H9 (cell line): ENCODE measurements around the gene PAH. TPM values are rescaled to one million over a fixed set of nuclear protein-coding genes. Genes with fewer than 3 reads are reported as not detected.

Experiments
- DNase-seq: peaks from one replicate; pipeline ENCODE4 v3.0.0-alpha.2; 2017
- H2AFZ ChIP-seq: one replicate; pipeline ENCODE4 v1.6.1; 2013; ENCODE audit warnings: mild to moderate bottlenecking, low read length, control low read depth, moderate library complexity
- H2AK5ac ChIP-seq: 2 replicates; pipeline ENCODE4 v1.6.1; 2013; ENCODE audit warnings: low read length, control low read depth, mixed read lengths; ENCODE audit not compliant: insufficient read length
- H2BK120ac ChIP-seq: one replicate; pipeline ENCODE4 v1.6.1; 2013; ENCODE audit warnings: low read depth, mild to moderate bottlenecking, low read length, control low read depth, inconsistent platforms; ENCODE audit not compliant: poor library complexity, severe bottlenecking
- H2BK12ac ChIP-seq: 2 replicates; pipeline ENCODE4 v1.6.1; 2013; ENCODE audit warnings: low read length, control low read depth, mixed read lengths, low read depth; ENCODE audit not compliant: insufficient read length
- H2BK15ac ChIP-seq: 2 replicates; pipeline ENCODE4 v1.6.1; 2013; ENCODE audit warnings: low read depth, low read length, control low read depth
- H2BK20ac ChIP-seq: one replicate; pipeline ENCODE4 v1.6.1; 2013; ENCODE audit warnings: low read depth, mild to moderate bottlenecking, low read length, control low read depth, inconsistent platforms; ENCODE audit not compliant: poor library complexity, severe bottlenecking
- H2BK5ac ChIP-seq: 2 replicates; pipeline ENCODE4 v1.6.1; 2013; ENCODE audit warnings: low read length, control low read depth, mixed read lengths; ENCODE audit not compliant: insufficient read length
- H3K14ac ChIP-seq: 2 replicates; pipeline ENCODE4 v1.6.1; 2013; ENCODE audit warnings: low read length, control low read depth; ENCODE audit not compliant: insufficient read depth
- H3K18ac ChIP-seq: 2 replicates; pipeline ENCODE4 v1.6.1; 2013; ENCODE audit warnings: low read depth, mild to moderate bottlenecking, mixed read lengths, low read length, control low read depth; ENCODE audit not compliant: insufficient read length
- H3K23ac ChIP-seq: 2 replicates; pipeline ENCODE4 v1.6.1; 2013; ENCODE audit warnings: low read length, control low read depth, mixed read lengths, low read depth; ENCODE audit not compliant: insufficient read length
- H3K23me2 ChIP-seq: 2 replicates; pipeline ENCODE4 v1.6.1; 2013; ENCODE audit warnings: low read depth, mild to moderate bottlenecking, mixed read lengths, low read length, control low read depth; ENCODE audit not compliant: insufficient read length, poor library complexity, severe bottlenecking
- H3K27ac ChIP-seq: 2 replicates; pipeline ENCODE4 v1.5.1; 2013; ENCODE audit warnings: low read length, control low read depth, mixed read lengths, low read depth; ENCODE audit not compliant: insufficient read length
- H3K27me3 ChIP-seq: 2 replicates; pipeline ENCODE4 v1.6.1; 2013; ENCODE audit warnings: low read length, control low read depth, inconsistent platforms; ENCODE audit not compliant: insufficient read depth
- H3K4ac ChIP-seq: 2 replicates; pipeline ENCODE4 v1.6.1; 2013; ENCODE audit warnings: low read depth, mild to moderate bottlenecking, control low read depth, inconsistent platforms, low read length, moderate library complexity
- H3K4me1 ChIP-seq: 2 replicates; pipeline ENCODE4 v1.6.1; 2013; ENCODE audit warnings: low read length, control low read depth, inconsistent platforms; ENCODE audit not compliant: insufficient read depth
- H3K4me2 ChIP-seq: 2 replicates; pipeline ENCODE4 v1.6.1; 2013; ENCODE audit warnings: low read length, control low read depth, mixed read lengths; ENCODE audit not compliant: insufficient read length, insufficient read depth
- H3K56ac ChIP-seq: 2 replicates; pipeline ENCODE4 v1.6.1; 2013; ENCODE audit warnings: low read depth, mild to moderate bottlenecking, mixed read lengths, low read length, control low read depth; ENCODE audit not compliant: insufficient read length
- H3K79me1 ChIP-seq: 2 replicates; pipeline ENCODE4 v1.6.1; 2013; ENCODE audit warnings: low read depth, mild to moderate bottlenecking, moderate library complexity, low read length, control low read depth, inconsistent platforms; ENCODE audit not compliant: insufficient read depth, poor library complexity, severe bottlenecking
- H3K79me2 ChIP-seq: 2 replicates; pipeline ENCODE4 v1.6.1; 2013; ENCODE audit warnings: low read length, control low read depth, inconsistent platforms; ENCODE audit not compliant: insufficient read depth
- H3K9ac ChIP-seq: 2 replicates; pipeline ENCODE4 v1.6.1; 2013; ENCODE audit warnings: low read length, control low read depth, mixed read lengths; ENCODE audit not compliant: insufficient read length; ENCODE audit errors: extremely low read depth
- H3K9me3 ChIP-seq: one replicate; pipeline ENCODE4 v1.6.1; 2013; ENCODE audit warnings: low read depth, low read length, inconsistent platforms; ENCODE audit not compliant: control insufficient read depth
- H3T11ph ChIP-seq: one replicate; pipeline ENCODE4 v1.6.1; 2013; ENCODE audit warnings: mild to moderate bottlenecking, low read length, control low read depth, inconsistent platforms
- H4K20me1 ChIP-seq: one replicate; pipeline ENCODE4 v1.6.1; 2013; ENCODE audit not compliant: control insufficient read depth, insufficient read length, insufficient read depth
- H4K5ac ChIP-seq: 2 replicates; pipeline ENCODE4 v1.6.1; 2013; ENCODE audit warnings: low read depth, mild to moderate bottlenecking, mixed read lengths, low read length, control low read depth; ENCODE audit not compliant: insufficient read length
- H4K8ac ChIP-seq: replicated peaks from 2 replicates; pipeline ENCODE4 v1.6.1; 2013; ENCODE audit warnings: low read length, control low read depth, mixed read lengths, low read depth; ENCODE audit not compliant: insufficient read length
- H4K91ac ChIP-seq: 2 replicates; pipeline ENCODE4 v1.6.1; 2013; ENCODE audit warnings: low read depth, mild to moderate bottlenecking, moderate library complexity, mixed read lengths, low read length, control low read depth; ENCODE audit not compliant: insufficient read length
- H3K27ac Mint-ChIP-seq, 3 experiments: 2 replicates in 2 of 3; 3 replicates in 1 of 3; pipeline ENCODE4 v1.8.0; 2020 to 2021; ENCODE audit warnings: mixed read lengths in 3 of 3, mild to moderate bottlenecking in 1 of 3, moderate library complexity in 1 of 3
- H3K27me3 Mint-ChIP-seq: 2 replicates; pipeline ENCODE4 v1.8.0; 2021; ENCODE audit warnings: low read depth, mild to moderate bottlenecking, moderate library complexity, mixed read lengths
- H3K36me3 Mint-ChIP-seq, 3 experiments: 2 replicates in 2 of 3; 3 replicates in 1 of 3; pipeline ENCODE4 v1.8.0; 2020 to 2021; ENCODE audit warnings: low read depth in 3 of 3, mixed read lengths in 3 of 3; ENCODE audit not compliant: insufficient read depth in 1 of 3
- H3K4me1 Mint-ChIP-seq, 2 experiments: 2 replicates each; pipeline ENCODE4 v1.8.0; 2020; ENCODE audit warnings: mixed read lengths in 2 of 2
- H3K4me3 Mint-ChIP-seq, 2 experiments: 2 replicates in 1 of 2; 3 replicates in 1 of 2; pipeline ENCODE4 v1.8.0; 2020 to 2021; ENCODE audit warnings: mild to moderate bottlenecking in 2 of 2, mixed read lengths in 2 of 2, moderate library complexity in 1 of 2
- H3K9me3 Mint-ChIP-seq, 2 experiments: 2 replicates in 1 of 2; 3 replicates in 1 of 2; pipeline ENCODE4 v1.8.0; 2020; ENCODE audit warnings: mild to moderate bottlenecking in 2 of 2, mixed read lengths in 2 of 2, moderate library complexity in 1 of 2
- WGBS: extraction: QIAGEN DNeasy Blood & Tissue Kit; methylation state at CpG from one replicate; pipeline ENCODE4 v1.1.7; 2013; ENCODE audit warnings: missing lambda C conversion rate, low lambda C conversion rate, mixed read lengths; ENCODE audit not compliant: insufficient read length; ENCODE audit errors: extremely low coverage; 5-methylcytosine and 5-hydroxymethylcytosine counted together
- total RNA-seq: library from RNA; stranded (reverse); gene quantifications from 2 replicates; pipeline ENCODE4 v1.2.1, GENCODE V29; 2021
- TF ChIP-seq, protein P1 (sequence below): fragments of 200-600 bp; sonication (generic); conservative IDR thresholded peaks from 3 replicates; pipeline ENCODE4 v1.8.0; 2021; ENCODE audit warnings: antibody characterized with exemption, mild to moderate bottlenecking

The PAH gene
- total RNA-seq, 1 experiment from 2014 or later = 6.1 TPM

- no peak overlapping the region for H3K4ac ChIP-seq
- WGBS = no CpG with 5 or more reads among the region's 1 CpG
- no peak overlapping the region for H4K5ac ChIP-seq
- H2AFZ ChIP-seq = no peak overlapping the region
- no peaks in the 10 kb centered on the region for H3K23me2 ChIP-seq
- H3K79me1 ChIP-seq = no peaks in the 10 kb centered on the region
- no peak overlapping the region for H3K18ac ChIP-seq
- H3K4me1 ChIP-seq = peaks cover 2% of the 10 kb centered on the region; the same call in 1 of the 2 replicates
- no peaks in the 10 kb centered on the region for H3K9me3 ChIP-seq
- H2BK20ac ChIP-seq = no peak overlapping the region
- no peak overlapping the region for H3K23ac ChIP-seq
- peaks cover 48 to 56% of the 10 kb centered on the region in 2 experiments for H3K4me1 Mint-ChIP-seq
- DNase-seq = no peak
- H3K14ac ChIP-seq = no peak overlapping the region
- peaks cover 6 to 16% (median 12%) of the 10 kb centered on the region in 3 experiments for H3K36me3 Mint-ChIP-seq
- H3K79me2 ChIP-seq = no peaks in the 10 kb centered on the region
- no peak overlapping the region for H2BK12ac ChIP-seq
- H2BK5ac ChIP-seq = no peak overlapping the region
- H3K27ac ChIP-seq = no peak overlapping the region
- no peak overlapping the region for H2BK120ac ChIP-seq
- no peak overlapping the region for H2AK5ac ChIP-seq
- H4K8ac ChIP-seq = no peak overlapping the region
- no peak overlapping the region for H3K4me2 ChIP-seq
- H3K27ac Mint-ChIP-seq = 0 out of 7 replicates have a peak overlapping the region, but pooled peaks of 1 of the 3 experiments have one; percentile 12
- H3T11ph ChIP-seq = no peak overlapping the region
- H2BK15ac ChIP-seq = no peak overlapping the region
- no peaks in the 10 kb centered on the region for H3K27me3 ChIP-seq
- no peak overlapping the region for H3K56ac ChIP-seq
- 0 out of 2 replicates have a peak, but pooled peaks cover 4% of the 10 kb centered on the region for H3K27me3 Mint-ChIP-seq
- H4K20me1 ChIP-seq = no peaks in the 10 kb centered on the region
- no peak overlapping the region for H3K4me3 Mint-ChIP-seq
- no peak overlapping the region for H3K9ac ChIP-seq
- peaks cover 7 to 22% of the 10 kb centered on the region in 2 experiments; a peak in 4 of 5 replicates for H3K9me3 Mint-ChIP-seq
- TF ChIP-seq, protein P1, sequence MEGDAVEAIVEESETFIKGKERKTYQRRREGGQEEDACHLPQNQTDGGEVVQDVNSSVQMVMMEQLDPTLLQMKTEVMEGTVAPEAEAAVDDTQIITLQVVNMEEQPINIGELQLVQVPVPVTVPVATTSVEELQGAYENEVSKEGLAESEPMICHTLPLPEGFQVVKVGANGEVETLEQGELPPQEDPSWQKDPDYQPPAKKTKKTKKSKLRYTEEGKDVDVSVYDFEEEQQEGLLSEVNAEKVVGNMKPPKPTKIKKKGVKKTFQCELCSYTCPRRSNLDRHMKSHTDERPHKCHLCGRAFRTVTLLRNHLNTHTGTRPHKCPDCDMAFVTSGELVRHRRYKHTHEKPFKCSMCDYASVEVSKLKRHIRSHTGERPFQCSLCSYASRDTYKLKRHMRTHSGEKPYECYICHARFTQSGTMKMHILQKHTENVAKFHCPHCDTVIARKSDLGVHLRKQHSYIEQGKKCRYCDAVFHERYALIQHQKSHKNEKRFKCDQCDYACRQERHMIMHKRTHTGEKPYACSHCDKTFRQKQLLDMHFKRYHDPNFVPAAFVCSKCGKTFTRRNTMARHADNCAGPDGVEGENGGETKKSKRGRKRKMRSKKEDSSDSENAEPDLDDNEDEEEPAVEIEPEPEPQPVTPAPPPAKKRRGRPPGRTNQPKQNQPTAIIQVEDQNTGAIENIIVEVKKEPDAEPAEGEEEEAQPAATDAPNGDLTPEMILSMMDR = no peak
- H4K91ac ChIP-seq = no peak overlapping the region
Observed at GRCh38 chr12:102933168-102933567, 16.1 kb upstream of the PAH start.
